Measurements from ENCODE around the gene ARIH2.

The ARIH2 gene

GRCh38 chr3:48974076-48974864 lies 55.6 kb downstream of the ARIH2 start:
- DNase-seq (ENCODE audit: low spot score) = no peak

GRCh38 chr3:48979451-48979850 lies 60.8 kb downstream of the ARIH2 start:
- no peak for DNase-seq (ENCODE audit: low spot score)

- no peak for DNase-seq (ENCODE audit: low spot score)
Measured at GRCh38 chr3:48980295-48980694, 61.7 kb downstream of the ARIH2 start.

- no peak for DNase-seq (ENCODE audit: low spot score)
Measured at GRCh38 chr3:48982016-48982415, 63.4 kb downstream of the ARIH2 start.

GRCh38 chr3:48982686-48983085 lies 64.0 kb downstream of the ARIH2 start:
- DNase-seq (ENCODE audit: low spot score) = no peak

- no peak for DNase-seq (ENCODE audit: low spot score)
Measured at GRCh38 chr3:48983096-48983495, 64.5 kb downstream of the ARIH2 start.

GRCh38 chr3:48984663-48985062 lies 66.0 kb downstream of the ARIH2 start:
- DNase-seq (ENCODE audit: low spot score) = no peak

- no peak for DNase-seq (ENCODE audit: low spot score)
Measured at GRCh38 chr3:48985831-48986376, 67.3 kb downstream of the ARIH2 start.

- no peak for DNase-seq (ENCODE audit: low spot score)
Measured at GRCh38 chr3:48989126-48989795, 70.6 kb downstream of the ARIH2 start.

GRCh38 chr3:48989796-48990635 lies 71.4 kb downstream of the ARIH2 start, which contains the start of gene P4HTM:
TSS of gene P4HTM (plus strand) at chr3:48990241. CDS start at chr3:48990257, 16 bp downstream.
- peak; percentile 86 for DNase-seq (ENCODE audit: low spot score)

GRCh38 chr3:48990636-48991469 lies 72.2 kb downstream of the ARIH2 start:
- peak; percentile 52 for DNase-seq (ENCODE audit: low spot score)

GRCh38 chr3:48991851-48992545 lies 73.4 kb downstream of the ARIH2 start:
- DNase-seq (ENCODE audit: low spot score) = no peak

- no peak for DNase-seq (ENCODE audit: low spot score)
Measured at GRCh38 chr3:48993834-48994233, 75.2 kb downstream of the ARIH2 start.

GRCh38 chr3:48996640-48997039 lies 78.0 kb downstream of the ARIH2 start:
- DNase-seq (ENCODE audit: low spot score) = no peak

- no peak for DNase-seq (ENCODE audit: low spot score)
Measured at GRCh38 chr3:48997102-48997635, 78.5 kb downstream of the ARIH2 start.

GRCh38 chr3:48997714-48998637 lies 79.3 kb downstream of the ARIH2 start:
- DNase-seq (ENCODE audit: low spot score) = no peak

- DNase-seq (ENCODE audit: low spot score) = no peak
Measured at GRCh38 chr3:48999085-48999858, 80.6 kb downstream of the ARIH2 start.

- DNase-seq (ENCODE audit: low spot score) = no peak
Measured at GRCh38 chr3:49001155-49001554, 82.5 kb downstream of the ARIH2 start.

Data from SW480 (cell line).